ENCODE results near the gene PAX7. TPM values are rescaled to one million over a fixed set of nuclear protein-coding genes. Genes with fewer than 3 reads are reported as not detected.

PAX7 gene
- total and polyA plus RNA-seq, 9 of the 15 experiments (the other 6 are each of a cell fraction or from before 2014, with no cell fraction given), result not detected

GRCh38 chr1:18707696-18708257 lies 77.1 kb downstream of the PAX7 start:
- Histone ChIP-seq H3K9ac (ENCODE audit: insufficient read depth in 1 of 2, low read depth in 2 of 2, low read length in 2 of 2) (no peak overlapping the region), H3K4me1 (replicated peaks in 1 of 2; ENCODE audit: control insufficient read depth in 2 of 2, insufficient read depth in 2 of 2, low read length in 2 of 2) (peaks cover 0 to 5% of the 10 kb centered on the region in 2 experiments; a peak in 1 of 5 replicates), H3K27ac (ENCODE audit: extremely low read depth, low read depth, low read length) (no peak overlapping the region), H3K9me3 (replicated peaks; ENCODE audit: control insufficient read depth, insufficient read depth, low read depth, low read length) (no peaks in the 10 kb centered on the region), H3K27me3 (ENCODE audit: control insufficient read depth in 2 of 2, insufficient read depth in 2 of 2, low read length in 2 of 2) (peaks cover 22 to 74% of the 10 kb centered on the region in 2 experiments; a peak in 4 of 5 replicates), H3K36me3 (ENCODE audit: control insufficient read depth, insufficient read depth, low read length) (no peaks in the 10 kb centered on the region), H3K79me2 (ENCODE audit: control insufficient read depth, insufficient read depth, low read length) (no peaks in the 10 kb centered on the region), H4K20me1 (replicated peaks; ENCODE audit: control insufficient read depth, insufficient read depth, low read length) (peaks cover 12% of the 10 kb centered on the region; the same call in 1 of the 2 replicates), H3K9me1 (ENCODE audit: control insufficient read depth, insufficient read depth, low read length) (no peaks in the 10 kb centered on the region), H2AFZ (ENCODE audit: low read depth, low read length) (no peak overlapping the region), H3K4me2 (ENCODE audit: insufficient read depth, low read length) (no peak overlapping the region), H3K4me3 (no peak overlapping the region)
- POLR2A ChIA-PET, result interaction anchor here (1.3 kb wide), 1 partner anchor 8 kb away, joined by 3 read pairs; no protein-coding TSS in a partner anchor
- intact Hi-C loops (cut with micrococcal nuclease), result no loop called here
- in situ Hi-C loops (cut with MboI), result no loop called here
- BruUV-seq (replicated peaks), result no TSS peak
- DNase-seq (ENCODE audit: extremely low read depth in 1 of 4, low spot score in 3 of 4) (no peak), FAIRE-seq (no peak), ATAC-seq (no peak)
- CTCF ChIA-PET (ENCODE audit: low intra/inter-chr PET ratio), result no interaction called here
- 2% methylated on average over 6 of the region's 6 CpGs for WGBS (ENCODE audit: insufficient coverage, low coverage, missing lambda C conversion rate)
- TF ChIP-seq PCBP2 (IDR thresholded peaks at IDR 0.05; ENCODE audit: low read depth, low read length, poor library complexity, severe bottlenecking) (no peak), NFYB (IDR thresholded peaks at IDR 0.05; ENCODE audit: extremely low read depth, insufficient read length) (no peak), YBX1 (IDR thresholded peaks at IDR 0.05) (no peak), ZNF696 (CRISPR knock-in tag; conservative IDR thresholded peaks at IDR 0.05) (no peak), SIN3A (IDR thresholded peaks at IDR 0.05; ENCODE audit: borderline replicate concordance in 2 of 2, control insufficient read depth in 1 of 2, low read depth in 2 of 2, low read length in 2 of 2) (no peak), SMARCB1 (IDR thresholded peaks at IDR 0.05; ENCODE audit: insufficient read length, low read depth) (no peak), TCF7L2 (IDR thresholded peaks at IDR 0.05; ENCODE audit: low read depth, low read length) (no peak), CUX1 (CRISPR knock-in tag; IDR thresholded peaks at IDR 0.05) (no peak), DNMT1 (IDR thresholded peaks at IDR 0.05) (no peak), ZNF644 (tag; IDR thresholded peaks at IDR 0.05; ENCODE audit: low read depth) (no peak), NUFIP1 (IDR thresholded peaks at IDR 0.05; ENCODE audit: partially characterized antibody) (no peak), FOXP1 (CRISPR knock-in tag; IDR thresholded peaks at IDR 0.05) (no peak)
- TF ChIP-seq, protein P1, sequence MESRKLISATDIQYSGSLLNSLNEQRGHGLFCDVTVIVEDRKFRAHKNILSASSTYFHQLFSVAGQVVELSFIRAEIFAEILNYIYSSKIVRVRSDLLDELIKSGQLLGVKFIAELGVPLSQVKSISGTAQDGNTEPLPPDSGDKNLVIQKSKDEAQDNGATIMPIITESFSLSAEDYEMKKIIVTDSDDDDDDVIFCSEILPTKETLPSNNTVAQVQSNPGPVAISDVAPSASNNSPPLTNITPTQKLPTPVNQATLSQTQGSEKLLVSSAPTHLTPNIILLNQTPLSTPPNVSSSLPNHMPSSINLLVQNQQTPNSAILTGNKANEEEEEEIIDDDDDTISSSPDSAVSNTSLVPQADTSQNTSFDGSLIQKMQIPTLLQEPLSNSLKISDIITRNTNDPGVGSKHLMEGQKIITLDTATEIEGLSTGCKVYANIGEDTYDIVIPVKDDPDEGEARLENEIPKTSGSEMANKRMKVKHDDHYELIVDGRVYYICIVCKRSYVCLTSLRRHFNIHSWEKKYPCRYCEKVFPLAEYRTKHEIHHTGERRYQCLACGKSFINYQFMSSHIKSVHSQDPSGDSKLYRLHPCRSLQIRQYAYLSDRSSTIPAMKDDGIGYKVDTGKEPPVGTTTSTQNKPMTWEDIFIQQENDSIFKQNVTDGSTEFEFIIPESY (CRISPR knock-in tag; IDR thresholded peaks at IDR 0.05), result no peak
- TF ChIP-seq, protein P2, sequence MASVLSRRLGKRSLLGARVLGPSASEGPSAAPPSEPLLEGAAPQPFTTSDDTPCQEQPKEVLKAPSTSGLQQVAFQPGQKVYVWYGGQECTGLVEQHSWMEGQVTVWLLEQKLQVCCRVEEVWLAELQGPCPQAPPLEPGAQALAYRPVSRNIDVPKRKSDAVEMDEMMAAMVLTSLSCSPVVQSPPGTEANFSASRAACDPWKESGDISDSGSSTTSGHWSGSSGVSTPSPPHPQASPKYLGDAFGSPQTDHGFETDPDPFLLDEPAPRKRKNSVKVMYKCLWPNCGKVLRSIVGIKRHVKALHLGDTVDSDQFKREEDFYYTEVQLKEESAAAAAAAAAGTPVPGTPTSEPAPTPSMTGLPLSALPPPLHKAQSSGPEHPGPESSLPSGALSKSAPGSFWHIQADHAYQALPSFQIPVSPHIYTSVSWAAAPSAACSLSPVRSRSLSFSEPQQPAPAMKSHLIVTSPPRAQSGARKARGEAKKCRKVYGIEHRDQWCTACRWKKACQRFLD (CRISPR knock-in tag; IDR thresholded peaks at IDR 0.05), result no peak
